Measurements from ENCODE around the gene MRFAP1L1. TPM values are rescaled to one million over a fixed set of nuclear protein-coding genes. Genes with fewer than 3 reads are reported as not detected.
"Not testable (repeated sequence)": the region's sequence is repeated elsewhere in the genome, so short reads cannot be mapped to it uniquely, and the experiment has no call there.

The MRFAP1L1 gene
- total RNA-seq, 2 donors from 2014 or later: 45.9 to 52.9 TPM

DNA sequence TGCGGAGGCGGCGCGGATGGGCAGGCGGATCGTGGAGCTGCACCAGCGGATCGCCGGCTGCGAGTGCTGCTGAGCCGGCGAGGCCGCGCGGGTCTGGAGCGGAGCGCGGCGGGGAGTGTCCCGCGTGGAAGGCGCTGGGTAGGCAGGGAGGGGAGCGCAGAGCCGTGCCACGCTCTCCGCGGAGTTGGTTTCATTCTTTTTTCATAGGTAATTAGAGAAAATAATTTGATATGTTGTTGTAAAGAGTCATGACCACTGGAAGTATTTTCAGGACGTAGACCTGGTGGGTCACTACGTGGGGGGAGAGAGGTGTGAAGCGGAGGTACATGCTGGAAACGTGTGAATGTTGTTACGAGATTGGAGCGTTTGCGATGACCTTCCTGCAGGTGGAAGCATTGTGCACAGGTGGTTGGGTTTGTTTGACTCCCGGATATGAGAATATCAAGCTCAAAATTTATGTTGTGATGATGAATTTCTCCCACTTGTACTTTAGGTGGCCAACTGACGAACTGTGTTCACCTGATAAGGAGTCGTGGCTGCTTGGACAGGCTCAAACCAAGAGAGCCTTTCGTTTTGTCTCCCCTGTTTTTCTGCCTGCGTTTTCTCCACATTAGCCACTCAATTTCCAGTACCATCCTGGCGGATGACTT is 35.0 kb downstream of the MRFAP1L1 start:
- DNase-seq (no peak), ATAC-seq (peak in 1 of 2 donors; percentile 28)
- intact Hi-C loops (cut with DNase I): loop anchor here in 1 of 2 donors (2.0 to 5.0 kb wide), 2 partner anchors 33 to 34 kb away; partner anchors contain the start of genes MRFAP1 and MRFAP1L1

- intact Hi-C loops (cut with DNase I): loop anchor here in 1 of 2 donors (2.0 to 5.0 kb wide), 2 partner anchors 33 kb away; partner anchors contain the start of genes MRFAP1 and MRFAP1L1
- ATAC-seq (peak; percentile 93 to 95), DNase-seq (peak; percentile 94)
These were observed 35.8 kb downstream of the MRFAP1L1 start for GRCh38 chr4:6673660-6674499.

- not testable (repeated sequence) for DNase-seq
- ATAC-seq: peak; percentile 27 to 33
- intact Hi-C loops (cut with DNase I): loop anchor here in 1 of 2 donors (5.0 kb wide), 1 partner anchor 34 kb away; the partner anchor contains the start of gene MRFAP1L1
These were observed 36.4 kb downstream of the MRFAP1L1 start for GRCh38 chr4:6673191-6673659.

DNA sequence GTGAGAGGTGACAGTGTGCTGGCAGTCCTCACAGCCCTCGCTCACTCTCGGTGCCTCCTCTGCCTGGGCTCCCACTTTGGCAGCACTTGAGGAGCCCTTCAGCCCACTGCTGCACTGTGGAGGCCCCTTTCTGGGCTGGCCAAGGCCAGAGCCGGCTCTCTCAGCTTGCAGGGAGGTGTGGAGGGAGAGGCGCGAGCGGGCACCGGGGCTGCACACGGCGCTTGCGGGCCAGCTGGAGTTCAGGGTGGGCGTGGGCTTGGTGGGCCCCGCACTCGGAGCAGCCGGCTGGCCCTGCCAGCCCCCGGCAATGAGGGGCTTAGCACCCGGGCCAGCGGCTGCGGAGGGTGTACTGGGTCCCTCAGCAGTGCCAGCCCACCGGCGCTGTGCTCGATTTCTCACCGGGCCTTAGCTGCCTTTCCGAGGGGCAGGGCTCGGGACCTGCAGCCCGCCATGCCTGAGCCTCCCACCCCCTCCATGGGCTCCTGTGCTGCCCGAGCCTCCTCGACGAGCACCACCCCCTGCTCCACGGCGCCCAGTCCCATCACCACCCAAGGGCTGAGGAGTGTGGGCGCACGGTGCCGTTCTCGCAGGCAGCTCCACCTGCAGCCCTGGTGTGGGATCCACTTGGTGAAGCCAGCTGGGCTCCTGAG is 37.0 kb downstream of the MRFAP1L1 start:
- intact Hi-C loops (cut with DNase I): loop anchor here in 1 of 2 donors (5.0 kb wide), 1 partner anchor 35 kb away; the partner anchor contains the start of gene MRFAP1L1
- DNase-seq: not testable (repeated sequence)

DNA sequence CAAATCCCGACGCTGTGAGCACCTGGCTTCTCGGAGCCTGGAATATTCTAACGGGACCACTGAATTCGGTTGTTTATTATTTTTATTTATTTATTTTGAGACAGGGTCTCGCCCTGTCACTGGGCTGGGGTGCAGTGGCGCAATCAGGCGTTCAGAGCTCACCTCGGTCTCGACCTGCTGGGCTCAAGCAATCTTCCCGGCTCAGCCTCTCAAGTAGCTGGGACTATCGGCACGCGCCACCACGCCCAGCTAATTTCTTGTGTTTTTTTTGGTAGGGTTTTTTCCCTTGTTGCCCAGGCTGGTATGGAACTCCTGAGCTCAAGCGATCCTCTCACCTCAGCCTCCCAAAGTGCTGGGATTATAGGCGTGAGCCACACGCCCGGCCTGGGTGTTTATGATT is 37.5 kb downstream of the MRFAP1L1 start:
- ATAC-seq: no peak
- intact Hi-C loops (cut with DNase I): loop anchor here in 1 of 2 donors (5.0 kb wide), 1 partner anchor 35 kb away; the partner anchor contains the start of gene MRFAP1L1
- no peak for DNase-seq

More for the DNA sequence above, 37.0 kb downstream of the MRFAP1L1 start:
- ATAC-seq: not testable (repeated sequence)

- DNase-seq (no peak), ATAC-seq (no peak)
- intact Hi-C loops (cut with DNase I): loop anchor here in 1 of 2 donors (5.0 kb wide), 1 partner anchor 36 kb away; the partner anchor contains the start of gene MRFAP1L1
These were observed 38.0 kb downstream of the MRFAP1L1 start for GRCh38 chr4:6671648-6672047.

DNA sequence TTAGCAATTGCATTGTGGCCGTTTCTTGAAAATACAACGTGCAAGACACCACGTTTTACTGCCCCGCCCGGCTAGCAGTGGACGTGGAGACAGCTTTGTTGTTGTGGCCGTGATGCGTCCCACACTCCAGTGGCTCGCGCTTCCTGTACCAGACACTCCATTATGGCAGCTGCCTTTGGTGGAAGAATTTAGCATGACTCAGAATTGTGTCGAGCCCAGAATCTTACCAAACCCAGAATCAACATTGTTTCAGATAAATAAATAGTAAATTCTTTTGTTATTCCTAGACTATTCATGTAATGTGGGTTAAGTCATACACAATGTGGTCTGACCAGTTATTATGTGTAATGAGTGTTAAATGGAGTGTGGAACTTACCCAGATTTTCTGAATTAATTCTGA is 41.3 kb downstream of the MRFAP1L1 start:
- ATAC-seq (no peak), DNase-seq (no peak)
- intact Hi-C loops (cut with DNase I): no loop called here

DNA sequence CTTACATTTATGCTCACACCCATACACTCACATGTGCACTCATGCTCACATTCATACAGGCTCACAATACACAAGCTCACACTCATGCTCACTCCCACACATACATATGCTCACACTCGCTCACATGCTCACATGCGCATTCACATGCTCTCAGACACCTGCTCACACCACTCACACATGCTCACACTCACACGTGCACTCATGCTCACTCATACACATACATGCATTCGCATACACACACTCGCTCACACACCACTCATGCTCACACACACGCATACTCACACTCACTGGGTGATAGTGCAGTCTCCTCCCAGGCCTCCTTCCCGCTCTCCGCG is 44.4 kb downstream of the MRFAP1L1 start:
- intact Hi-C loops (cut with DNase I): no loop called here
- DNase-seq (no peak), ATAC-seq (no peak)

DNA sequence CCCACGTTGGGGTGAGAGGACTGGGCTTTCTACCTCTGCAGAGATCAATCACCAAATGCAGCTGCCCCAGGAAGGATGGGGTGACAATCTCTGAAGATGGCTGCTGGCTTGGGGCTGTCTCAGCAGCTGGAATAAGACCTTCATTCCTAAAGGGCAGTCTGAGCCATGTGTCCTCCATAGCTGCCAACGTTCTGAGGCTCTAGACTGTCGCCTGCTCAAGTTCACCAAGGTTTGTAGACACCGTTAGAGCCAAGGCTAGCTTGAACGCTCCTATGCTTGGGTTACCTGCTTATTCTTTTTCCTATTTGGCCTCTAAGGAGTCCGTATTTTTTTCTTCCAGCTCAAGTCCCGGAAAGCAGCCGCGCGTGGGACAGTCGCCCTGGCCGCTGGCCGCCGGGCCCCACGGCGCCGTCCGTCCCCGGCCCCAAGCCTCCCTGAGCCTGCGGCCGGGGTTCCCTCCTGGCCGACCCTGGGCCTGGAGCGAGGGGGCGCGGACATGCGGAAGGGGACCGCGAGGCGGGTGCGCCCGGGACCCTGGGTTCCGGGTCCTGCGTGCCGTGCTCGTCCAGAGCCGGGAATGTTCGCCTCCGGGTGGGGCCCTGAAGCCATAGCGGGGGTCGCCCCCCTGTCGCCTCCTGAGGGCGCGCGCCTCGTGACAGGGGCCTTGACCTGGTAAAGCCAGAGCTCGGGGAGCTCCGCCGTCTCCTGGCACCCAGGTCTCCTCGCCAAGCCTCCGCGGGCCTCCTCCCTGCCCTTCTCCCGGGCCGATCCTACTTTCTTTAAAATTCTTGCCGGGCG is 45.9 kb downstream of the MRFAP1L1 start:
- DNase-seq (no peak), ATAC-seq (peak; percentile 22 to 45)
- intact Hi-C loops (cut with DNase I): no loop called here

- intact Hi-C loops (cut with DNase I): no loop called here
These were observed 47.1 kb downstream of the MRFAP1L1 start for GRCh38 chr4:6662591-6662990.

DNA sequence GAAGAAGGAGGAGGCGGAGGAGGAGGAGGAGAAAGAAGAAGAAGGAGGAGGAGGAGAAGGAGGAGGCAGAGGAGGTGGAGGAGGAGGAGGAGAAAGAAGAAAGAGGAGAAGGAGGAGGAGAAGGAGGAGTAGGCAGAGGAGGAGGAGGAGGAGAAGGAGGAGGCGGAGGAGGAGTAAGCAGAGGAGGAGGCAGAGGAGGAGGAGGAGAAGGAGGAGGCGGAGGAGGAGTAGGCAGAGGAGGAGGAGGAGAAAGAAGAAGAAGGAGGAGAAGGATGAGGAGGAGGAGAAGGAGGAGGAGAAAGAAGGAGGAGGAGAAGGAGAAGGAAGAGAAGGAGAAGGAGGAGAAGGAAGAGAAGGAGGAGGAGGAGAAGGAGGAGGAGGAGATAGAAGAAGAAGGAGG is 49.2 kb downstream of the MRFAP1L1 start:
- ATAC-seq (peak in 1 of 2 donors; percentile 61), DNase-seq (no peak)
- intact Hi-C loops (cut with DNase I): no loop called here

More at GRCh38 chr4:6662591-6662990, 47.1 kb downstream of the MRFAP1L1 start:
- ATAC-seq (no peak), DNase-seq (no peak)

DNA sequence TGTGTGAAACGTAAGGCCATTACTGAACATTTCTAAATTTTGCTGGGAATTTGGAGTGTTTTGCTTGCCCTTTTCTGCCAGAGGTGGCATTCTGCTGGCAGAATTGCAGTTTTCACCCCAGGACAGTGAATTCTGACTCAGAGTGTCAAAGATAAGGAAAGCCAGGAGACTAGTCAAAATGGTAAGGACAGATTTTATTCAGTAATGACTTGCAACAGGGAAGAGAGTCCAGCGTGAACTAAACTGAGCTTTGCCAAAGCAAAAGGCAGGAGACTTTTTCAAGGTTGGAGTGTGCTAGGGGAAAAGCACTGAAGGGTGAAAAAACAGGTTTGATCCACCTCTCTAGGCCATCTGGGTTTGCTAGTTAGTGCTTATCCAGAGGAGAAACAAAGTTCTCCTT is 49.8 kb downstream of the MRFAP1L1 start:
- no peak for ATAC-seq
- intact Hi-C loops (cut with DNase I): no loop called here

GRCh38 chr4:6658597-6659075 is 51.0 kb downstream of the MRFAP1L1 start:
- intact Hi-C loops (cut with DNase I): no loop called here
- ATAC-seq (peak; percentile 80 to 83), DNase-seq (peak; percentile 54)

More for the DNA sequence above, 49.8 kb downstream of the MRFAP1L1 start:
- no peak for DNase-seq

DNA sequence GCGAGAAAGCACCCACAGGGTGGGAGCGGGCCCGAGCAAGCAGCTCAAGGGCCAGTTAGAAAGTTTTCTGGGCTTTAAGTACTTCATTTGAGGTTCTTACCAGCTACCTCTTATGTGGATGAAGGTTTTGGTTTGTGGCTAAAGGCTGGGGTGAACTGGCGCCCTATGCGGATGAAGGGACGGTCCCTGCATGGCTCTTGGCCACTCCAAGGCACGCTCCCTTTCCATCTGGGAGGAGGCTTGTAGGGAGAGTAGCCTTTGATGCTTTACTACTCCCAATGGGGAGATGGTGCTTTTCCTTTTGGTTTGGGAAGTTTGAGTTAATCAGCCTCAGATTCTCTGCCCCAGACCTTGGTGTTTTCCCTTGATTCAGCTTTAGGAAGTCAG is 51.5 kb downstream of the MRFAP1L1 start:
- intact Hi-C loops (cut with DNase I): no loop called here
- peak in 1 of 2 donors; percentile 4 for ATAC-seq
- DNase-seq: no peak

Data from left cardiac atrium (tissue), 4 donors.